Thyroid gland (tissue), 4 donors: Measurements from ENCODE around the gene TRAM2.

Experiments
- POLR2A ChIP-seq, 2 donors: fragments of 450-650 bp; IDR thresholded peaks; one replicate each; pipeline ENCODE4 v1.6.1; 2017; ENCODE audit warnings: antibody characterized with exemption in 2 of 2, mild to moderate bottlenecking in 2 of 2, moderate library complexity in 1 of 2
- TF ChIP-seq, protein P1 (sequence below), 6 experiments: fragments of 200-600 bp in 3 of 6; fragments of 450-650 bp in 3 of 6; sonication (generic) in 3 of 6; IDR thresholded peaks; one replicate each; pipeline ENCODE4 v1.5.1; 2016 to 2019; ENCODE audit warnings: antibody characterized with exemption in 6 of 6, mild to moderate bottlenecking in 2 of 6, inconsistent platforms in 1 of 6, moderate library complexity in 1 of 6

DNA sequence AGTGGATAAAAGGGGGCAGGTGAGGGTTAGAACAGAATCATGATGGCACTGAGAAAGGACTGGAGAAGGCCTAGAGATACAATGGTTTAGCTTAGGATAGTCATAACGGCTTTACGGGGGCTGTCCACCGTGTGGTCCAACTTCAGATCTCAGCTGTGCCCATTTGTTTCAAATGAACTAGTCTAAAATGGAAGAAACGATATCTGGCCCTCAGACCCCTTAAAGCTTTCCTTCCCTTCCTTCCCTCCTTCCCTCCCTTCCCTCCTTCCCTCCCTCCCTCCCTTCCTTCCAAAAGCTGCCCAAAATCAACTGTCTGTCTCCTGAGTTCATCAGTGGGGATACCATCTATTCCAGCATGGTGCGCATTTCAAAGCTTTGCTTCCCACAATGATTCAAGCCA, 27.9 kb downstream of the TRAM2 start:
- no peak for TF ChIP-seq POLR2A (IDR thresholded peaks at IDR 0.05)
- TF ChIP-seq, protein P1, sequence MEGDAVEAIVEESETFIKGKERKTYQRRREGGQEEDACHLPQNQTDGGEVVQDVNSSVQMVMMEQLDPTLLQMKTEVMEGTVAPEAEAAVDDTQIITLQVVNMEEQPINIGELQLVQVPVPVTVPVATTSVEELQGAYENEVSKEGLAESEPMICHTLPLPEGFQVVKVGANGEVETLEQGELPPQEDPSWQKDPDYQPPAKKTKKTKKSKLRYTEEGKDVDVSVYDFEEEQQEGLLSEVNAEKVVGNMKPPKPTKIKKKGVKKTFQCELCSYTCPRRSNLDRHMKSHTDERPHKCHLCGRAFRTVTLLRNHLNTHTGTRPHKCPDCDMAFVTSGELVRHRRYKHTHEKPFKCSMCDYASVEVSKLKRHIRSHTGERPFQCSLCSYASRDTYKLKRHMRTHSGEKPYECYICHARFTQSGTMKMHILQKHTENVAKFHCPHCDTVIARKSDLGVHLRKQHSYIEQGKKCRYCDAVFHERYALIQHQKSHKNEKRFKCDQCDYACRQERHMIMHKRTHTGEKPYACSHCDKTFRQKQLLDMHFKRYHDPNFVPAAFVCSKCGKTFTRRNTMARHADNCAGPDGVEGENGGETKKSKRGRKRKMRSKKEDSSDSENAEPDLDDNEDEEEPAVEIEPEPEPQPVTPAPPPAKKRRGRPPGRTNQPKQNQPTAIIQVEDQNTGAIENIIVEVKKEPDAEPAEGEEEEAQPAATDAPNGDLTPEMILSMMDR (IDR thresholded peaks at IDR 0.05): no peak
